Mammary epithelial cell (primary cell): ENCODE data around the gene CDK17.

Source experiments
- CTCF ChIP-seq, 2 donors: IDR thresholded peaks in 1 of 2; conservative IDR thresholded peaks in 1 of 2; 2 replicates each; pipeline ENCODE4 v1.5.1; 2011 to 2012; ENCODE audit warnings: inconsistent platforms in 2 of 2, low read length in 2 of 2, mild to moderate bottlenecking in 2 of 2, control low read depth in 1 of 2, low read depth in 1 of 2; ENCODE audit not compliant: insufficient read depth in 1 of 2; ENCODE audit errors: extremely low read depth in 1 of 2
- EZH2 ChIP-seq: IDR thresholded peaks from 2 replicates; pipeline ENCODE4 v1.6.1; 2012; ENCODE audit warnings: low read length, inconsistent platforms, borderline replicate concordance

- TF ChIP-seq EZH2 (no peak), CTCF (conservative IDR thresholded peaks at IDR 0.05 in 1 of 2, IDR thresholded peaks at IDR 0.05 in 1 of 2; ENCODE audit: extremely low read depth in 1 of 2, insufficient read depth in 1 of 2, low read depth in 1 of 2, low read length in 2 of 2) (no peak)
Measured at GRCh38 chr12:96448300-96448699, 48.1 kb upstream of the CDK17 start.
